SU-DHL-6 (cell line): ENCODE measurements around the gene RASGRF1.

Experiments used
- H2AFZ ChIP-seq: fragments of 200-600 bp; sonication (generic); 2 replicates; pipeline ENCODE4 v1.6.1; 2014; ENCODE audit warnings: low read depth, mild to moderate bottlenecking, moderate library complexity, mixed read lengths, antibody characterized with exemption, low read length; ENCODE audit not compliant: severe bottlenecking
- H3F3A ChIP-seq: fragments of 200-600 bp; shearing (Covaris generic); 2 replicates; pipeline ENCODE4 v1.6.0; 2016; ENCODE audit warnings: antibody characterized with exemption, mild to moderate bottlenecking; ENCODE audit not compliant: insufficient read depth
- H3K27ac ChIP-seq: fragments of 200-600 bp; sonication (generic); 2 replicates; pipeline ENCODE4 v1.5.1; 2016; ENCODE audit warnings: low read depth, mild to moderate bottlenecking, low read length, moderate library complexity, mixed read lengths
- H3K27me3 ChIP-seq: fragments of 200-600 bp; sonication (generic), shearing (Covaris generic); 2 replicates; pipeline ENCODE4 v1.6.0; 2014; ENCODE audit warnings: mild to moderate bottlenecking, low read length
- H3K36me3 ChIP-seq: fragments of 200-600 bp; sonication (generic); 2 replicates; pipeline ENCODE4 v1.6.1; 2014; ENCODE audit warnings: mild to moderate bottlenecking, low read length, mixed read lengths
- H3K4me2 ChIP-seq: fragments of 300-600, 200-600 bp; shearing (Covaris generic), sonication (generic); 2 replicates; pipeline ENCODE4 v1.6.0; 2014; ENCODE audit warnings: low read length, low read depth, mild to moderate bottlenecking; ENCODE audit not compliant: poor library complexity, severe bottlenecking
- H3K4me3 ChIP-seq: fragments of 200-600 bp; sonication (generic); 2 replicates; pipeline ENCODE4 v1.5.1; 2014; ENCODE audit warnings: antibody characterized with exemption, low read length, mild to moderate bottlenecking, mixed read lengths; ENCODE audit not compliant: insufficient read depth, poor library complexity, severe bottlenecking
- H3K79me2 ChIP-seq: fragments of 200-600 bp; sonication (generic); 2 replicates; pipeline ENCODE4 v1.6.1; 2014; ENCODE audit warnings: mild to moderate bottlenecking, low read length, moderate library complexity; ENCODE audit not compliant: insufficient read depth
- H3K9ac ChIP-seq: fragments of 200-600 bp; sonication (generic); 2 replicates; pipeline ENCODE4 v1.7.0; 2014; ENCODE audit warnings: mild to moderate bottlenecking, low read length
- H3K9me2 ChIP-seq: fragments of 200-600 bp; sonication (generic); replicated peaks from 2 replicates; pipeline ENCODE4 v1.6.1; 2014; ENCODE audit warnings: low read length; ENCODE audit not compliant: insufficient read depth
- H3K9me3 ChIP-seq: fragments of 200-600 bp; sonication (generic); 2 replicates; pipeline ENCODE4 v1.6.1; 2014; ENCODE audit warnings: low read length, mixed read lengths; ENCODE audit not compliant: insufficient read depth
- H4K20me1 ChIP-seq: fragments of 200-600 bp; sonication (generic); 2 replicates; pipeline ENCODE4 v1.6.1; 2014; ENCODE audit warnings: low read depth, mild to moderate bottlenecking, antibody characterized with exemption, low read length, moderate library complexity, mixed read lengths
- CTCF ChIP-seq: fragments of 200-600 bp; sonication (generic); IDR thresholded peaks from one replicate; pipeline ENCODE4 v1.5.1; 2017; ENCODE audit warnings: antibody characterized with exemption, mild to moderate bottlenecking, low read length, moderate library complexity; ENCODE audit not compliant: insufficient read depth, poor library complexity, severe bottlenecking
- EZH2phosphoT487 ChIP-seq: fragments of 200-600 bp; sonication (generic), shearing (Covaris generic); conservative IDR thresholded peaks from 2 replicates; pipeline ENCODE4 v1.6.1; 2018; ENCODE audit warnings: mild to moderate bottlenecking, antibody characterized with exemption, low read length, moderate library complexity, mixed read lengths

RASGRF1 gene

DNA sequence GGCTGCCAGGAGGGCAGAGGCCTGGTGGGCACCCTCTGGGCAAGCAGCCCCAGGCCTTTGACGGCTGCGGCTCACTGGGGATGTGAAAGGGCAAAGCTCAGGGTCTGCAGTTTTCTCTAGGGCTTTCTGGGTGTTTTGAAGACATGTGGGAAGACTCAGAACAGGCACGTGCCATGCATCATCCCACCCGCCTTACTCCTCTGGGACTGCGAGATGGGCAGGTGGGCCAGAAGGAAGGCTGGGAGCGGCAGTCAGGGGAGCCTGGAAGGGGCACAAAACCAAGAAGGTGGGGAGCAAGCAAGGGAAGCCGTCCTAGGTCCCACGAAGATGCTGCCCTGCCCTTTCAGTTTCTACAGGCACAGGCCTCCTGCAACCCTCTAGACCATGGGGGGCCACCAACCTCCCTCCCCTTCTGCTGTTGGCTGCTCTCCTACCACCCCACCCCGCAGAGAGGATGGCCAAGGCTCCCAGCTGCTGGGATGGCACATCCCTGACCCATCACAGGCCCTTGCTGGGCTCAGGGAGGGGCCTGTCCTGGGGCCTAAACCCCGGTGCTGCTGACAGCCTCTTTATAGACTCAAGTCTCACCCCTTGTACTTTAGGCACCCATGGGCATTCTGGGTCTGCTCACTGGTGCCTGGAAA is 73.9 kb downstream of the RASGRF1 start:
- Histone ChIP-seq H3K79me2 (no peaks in the 10 kb centered on the region), H3K9me3 (no peaks in the 10 kb centered on the region), H4K20me1 (no peaks in the 10 kb centered on the region), H3K9ac (no peak overlapping the region), H3K4me2 (no peak overlapping the region), H3K36me3 (no peaks in the 10 kb centered on the region), H3K4me3 (no peak overlapping the region), H3K9me2 (no peaks in the 10 kb centered on the region), H3K27ac (no peak overlapping the region), H2AFZ (no peak overlapping the region), H3F3A (no peaks in the 10 kb centered on the region), H3K27me3 (no peaks in the 10 kb centered on the region)
- TF ChIP-seq EZH2phosphoT487 (no peak), CTCF (no peak)

DNA sequence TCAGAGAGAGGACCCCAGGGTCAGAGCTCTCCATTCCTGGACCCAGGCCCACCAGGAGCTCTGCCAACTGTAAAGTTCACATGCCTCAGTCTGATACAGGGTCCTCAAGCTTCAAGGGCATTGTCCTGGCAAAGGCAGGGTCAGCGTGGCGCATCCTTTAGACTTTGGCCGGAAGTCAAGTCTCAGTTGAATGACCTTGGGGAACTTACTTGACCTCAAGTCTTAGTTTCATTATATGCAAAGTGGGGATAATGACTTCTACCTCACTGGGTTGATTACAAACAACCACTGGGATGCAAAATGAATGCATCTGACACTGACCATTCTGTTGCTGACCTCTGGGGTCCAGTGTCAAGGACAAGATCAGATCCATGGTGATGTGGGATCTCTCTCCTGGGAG is 75.2 kb downstream of the RASGRF1 start:
- Histone ChIP-seq H4K20me1 (no peaks in the 10 kb centered on the region), H3K9ac (no peak overlapping the region), H3F3A (no peaks in the 10 kb centered on the region), H3K79me2 (no peaks in the 10 kb centered on the region), H3K9me2 (no peaks in the 10 kb centered on the region), H3K36me3 (no peaks in the 10 kb centered on the region), H3K4me2 (no peak overlapping the region), H3K4me3 (no peak overlapping the region), H2AFZ (no peak overlapping the region), H3K27ac (no peak overlapping the region), H3K9me3 (no peaks in the 10 kb centered on the region), H3K27me3 (no peaks in the 10 kb centered on the region)
- TF ChIP-seq EZH2phosphoT487 (no peak), CTCF (no peak)

DNA sequence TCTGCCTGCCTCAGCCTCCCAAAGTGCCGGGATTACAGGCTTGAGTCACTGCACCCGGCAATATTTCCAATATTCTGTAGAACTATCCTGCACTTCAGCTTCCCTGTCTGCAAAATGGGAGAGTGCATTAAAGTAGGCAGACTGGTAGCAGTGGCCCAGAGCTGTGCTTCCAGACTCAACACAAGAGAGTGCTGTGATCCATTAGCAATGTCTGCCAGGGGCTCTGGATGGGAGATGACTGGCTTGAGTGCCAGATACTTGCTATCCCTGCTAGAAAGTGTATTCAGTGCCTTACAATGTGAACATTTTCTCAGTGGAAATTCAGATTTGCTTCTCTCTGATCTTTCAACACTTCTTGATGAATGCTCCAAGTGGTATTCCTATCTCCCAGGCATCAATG is 80.3 kb downstream of the RASGRF1 start:
- no peaks in the 10 kb centered on the region for H3K9me2 ChIP-seq
- no peaks in the 10 kb centered on the region for H3K79me2 ChIP-seq
- no peak overlapping the region for H3K4me2 ChIP-seq
- H3K9ac ChIP-seq, result no peak overlapping the region
- no peaks in the 10 kb centered on the region for H3K9me3 ChIP-seq
- no peaks in the 10 kb centered on the region for H3F3A ChIP-seq
- no peaks in the 10 kb centered on the region for H3K27me3 ChIP-seq
- no peak overlapping the region for H2AFZ ChIP-seq
- H3K27ac ChIP-seq, result no peak overlapping the region
- TF ChIP-seq CTCF, result no peak
- no peak for TF ChIP-seq EZH2phosphoT487
- no peaks in the 10 kb centered on the region for H3K36me3 ChIP-seq
- no peak overlapping the region for H3K4me3 ChIP-seq
- H4K20me1 ChIP-seq, result no peaks in the 10 kb centered on the region
